Vagina (tissue), 2 donors: ENCODE data around the gene SLC34A3. TPM values are rescaled to one million over a fixed set of nuclear protein-coding genes. Genes with fewer than 3 reads are reported as not detected.

Source experiments
- DNase-seq, 2 donors: peaks; one replicate each; pipeline ENCODE4 v3.0.0-alpha.2; 2017; ENCODE audit errors: extremely low spot score in 2 of 2
- H3K27ac ChIP-seq: fragments of 200-600 bp; sonication (generic); one replicate; pipeline ENCODE4 v1.5.1; 2019
- H3K27me3 ChIP-seq: fragments of 200-600 bp; sonication (generic); one replicate; pipeline ENCODE4 v1.5.1; 2019
- H3K36me3 ChIP-seq, 2 donors: fragments of 200-600 bp; sonication (generic); one replicate each; pipeline ENCODE4 v1.5.1; 2017 to 2019
- H3K4me1 ChIP-seq: fragments of 200-600 bp; sonication (generic); one replicate; pipeline ENCODE4 v1.5.1; 2019
- H3K4me3 ChIP-seq, 2 donors: fragments of 200-600 bp; sonication (generic); 1 replicate in 1 of 2; 2 replicates in 1 of 2; pipeline ENCODE4 v1.5.1; 2016 to 2019
- H3K9me3 ChIP-seq: fragments of 200-600 bp; sonication (generic); one replicate; pipeline ENCODE4 v1.5.1; 2019
- CTCF ChIP-seq, 3 experiments: fragments of 450-650 bp in 2 of 3; fragments of 200-600 bp in 1 of 3; sonication (generic) in 1 of 3; IDR thresholded peaks; one replicate each; pipeline ENCODE4 v1.5.1; 2017 to 2019; ENCODE audit warnings: antibody characterized with exemption in 3 of 3, mild to moderate bottlenecking in 2 of 3, moderate library complexity in 2 of 3
- POLR2A ChIP-seq, 2 donors: fragments of 450-650 bp; IDR thresholded peaks; one replicate each; pipeline ENCODE4 v1.6.1; 2017; ENCODE audit warnings: antibody characterized with exemption in 2 of 2, mild to moderate bottlenecking in 2 of 2, moderate library complexity in 2 of 2
- POLR2AphosphoS5 ChIP-seq, 2 donors: sonication (generic); formaldehyde crosslinking; IDR thresholded peaks; one replicate each; pipeline ENCODE4 v1.9.0; 2017; ENCODE audit warnings: antibody characterized with exemption in 2 of 2, mild to moderate bottlenecking in 2 of 2, low read depth in 1 of 2; ENCODE audit not compliant: insufficient read depth in 1 of 2
- intact Hi-C: fragments of 100-400 bp; cut with DNase I; formaldehyde crosslinking; loops from one replicate; pipeline ENCODE4 v1.15.1; 2023
- total RNA-seq: library from RNA; depleted of rRNA; stranded (reverse); fragments of >200 nt; gene quantifications from one replicate; pipeline ENCODE4 v1.2.3, GENCODE V29; 2016

The SLC34A3 gene
- total RNA-seq, 1 donor from 2014 or later: not detected

GRCh38 chr9:137191245-137191644 is 39.5 kb upstream of the SLC34A3 start:
- no peak overlapping the region for H3K4me3 ChIP-seq
- peaks cover 0 to 10% of the 10 kb centered on the region in 2 donors for H3K36me3 ChIP-seq
- TF ChIP-seq POLR2AphosphoS5 (IDR thresholded peaks at IDR 0.05; ENCODE audit: insufficient read depth in 1 of 2, low read depth in 1 of 2) (no peak), POLR2A (IDR thresholded peaks at IDR 0.05) (no peak), CTCF (IDR thresholded peaks at IDR 0.05) (no peak)
- H3K9me3 ChIP-seq: no peaks in the 10 kb centered on the region
- peaks cover 61% of the 10 kb centered on the region for H3K4me1 ChIP-seq
- H3K27me3 ChIP-seq: no peaks in the 10 kb centered on the region
- H3K27ac ChIP-seq: no peak overlapping the region
- intact Hi-C loops: loop anchor here (5.0 kb wide), 1 partner anchor 36 kb away; the partner anchor contains the start of genes CYSRT1 and RNF224
- DNase-seq: no peak

- TF ChIP-seq POLR2AphosphoS5 (IDR thresholded peaks at IDR 0.05; ENCODE audit: insufficient read depth in 1 of 2, low read depth in 1 of 2): no peak
- TF ChIP-seq CTCF (IDR thresholded peaks at IDR 0.05): no peak
- TF ChIP-seq POLR2A (IDR thresholded peaks at IDR 0.05): no peak
- Histone ChIP-seq H3K4me3 (no peak overlapping the region), H3K9me3 (no peaks in the 10 kb centered on the region), H3K27me3 (no peaks in the 10 kb centered on the region), H3K27ac (no peak overlapping the region), H3K4me1 (peaks cover 61% of the 10 kb centered on the region), H3K36me3 (peaks cover 0 to 10% of the 10 kb centered on the region in 2 donors)
- no peak for DNase-seq
- intact Hi-C loops: loop anchor here (5.0 kb wide), 1 partner anchor 35 kb away; the partner anchor contains the start of genes CYSRT1 and RNF224
These were observed 38.8 kb upstream of the SLC34A3 start for GRCh38 chr9:137191691-137192447.

GRCh38 chr9:137192448-137192780 is 38.3 kb upstream of the SLC34A3 start:
- H3K27me3 ChIP-seq: no peaks in the 10 kb centered on the region
- TF ChIP-seq POLR2A (IDR thresholded peaks at IDR 0.05) (no peak), POLR2AphosphoS5 (IDR thresholded peaks at IDR 0.05; ENCODE audit: insufficient read depth in 1 of 2, low read depth in 1 of 2) (no peak), CTCF (IDR thresholded peaks at IDR 0.05) (no peak)
- H3K4me1 ChIP-seq: peaks cover 61% of the 10 kb centered on the region
- no peak for DNase-seq
- H3K36me3 ChIP-seq: peaks cover 0 to 10% of the 10 kb centered on the region in 2 donors
- no peak overlapping the region for H3K4me3 ChIP-seq
- H3K27ac ChIP-seq: no peak overlapping the region
- intact Hi-C loops: loop anchor here (5.0 kb wide), 1 partner anchor 35 kb away; the partner anchor contains the start of genes CYSRT1 and RNF224
- H3K9me3 ChIP-seq: no peaks in the 10 kb centered on the region

GRCh38 chr9:137192859-137193258 is 37.8 kb upstream of the SLC34A3 start:
- no peak for DNase-seq
- no peak overlapping the region for H3K27ac ChIP-seq
- intact Hi-C loops: loop anchor here (5.0 kb wide), 1 partner anchor 34 kb away; the partner anchor contains the start of genes CYSRT1 and RNF224
- peaks cover 61% of the 10 kb centered on the region for H3K4me1 ChIP-seq
- peaks cover 0 to 10% of the 10 kb centered on the region in 2 donors for H3K36me3 ChIP-seq
- no peak overlapping the region for H3K4me3 ChIP-seq
- H3K27me3 ChIP-seq: no peaks in the 10 kb centered on the region
- TF ChIP-seq CTCF (IDR thresholded peaks at IDR 0.05) (no peak), POLR2AphosphoS5 (IDR thresholded peaks at IDR 0.05; ENCODE audit: insufficient read depth in 1 of 2, low read depth in 1 of 2) (no peak)
- no peaks in the 10 kb centered on the region for H3K9me3 ChIP-seq

GRCh38 chr9:137193771-137194170 is 36.9 kb upstream of the SLC34A3 start:
- no peak for DNase-seq
- Histone ChIP-seq H3K36me3 (peaks cover 0 to 10% of the 10 kb centered on the region in 2 donors), H3K4me3 (no peak overlapping the region), H3K4me1 (peaks cover 69% of the 10 kb centered on the region), H3K27ac (no peak overlapping the region), H3K27me3 (no peaks in the 10 kb centered on the region), H3K9me3 (no peaks in the 10 kb centered on the region)
- intact Hi-C loops: loop anchor here (5.0 kb wide), 1 partner anchor 34 kb away; the partner anchor contains the start of genes CYSRT1 and RNF224
- TF ChIP-seq POLR2AphosphoS5 (IDR thresholded peaks at IDR 0.05; ENCODE audit: insufficient read depth in 1 of 2, low read depth in 1 of 2): no peak
- no peak for TF ChIP-seq CTCF (IDR thresholded peaks at IDR 0.05)
- no peak for TF ChIP-seq POLR2A (IDR thresholded peaks at IDR 0.05)
